ENCODE results near the gene SRMS. TPM values are rescaled to one million over a fixed set of nuclear protein-coding genes. Genes with fewer than 3 reads are reported as not detected.

Gene SRMS
- total RNA-seq, 4 donors from 2014 or later, result not detected

DNA sequence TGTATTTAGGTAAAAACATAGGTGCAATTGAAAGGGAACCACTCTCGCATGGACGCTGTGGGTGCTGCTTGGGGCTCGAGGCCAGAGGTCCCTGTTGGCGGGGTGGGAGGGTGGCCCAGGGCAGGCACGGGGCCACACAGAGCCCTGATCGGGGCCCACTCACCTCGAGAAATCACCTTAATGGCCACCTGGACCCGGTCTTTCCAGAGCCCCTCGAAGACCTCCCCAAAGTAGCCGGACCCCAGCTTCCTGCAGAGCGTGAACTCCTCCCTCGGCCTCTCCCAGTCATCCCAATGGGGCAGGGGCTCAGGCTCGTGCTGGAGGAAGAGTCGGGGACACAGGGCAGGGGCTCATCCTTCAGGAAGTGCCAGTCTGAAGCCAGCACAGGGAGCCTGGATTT, 14.2 kb downstream of the SRMS start:
- no peak for ATAC-seq
- in situ Hi-C loops (cut with MboI; ENCODE audit: low sequenced_read_pairs in 4 of 4) (loop anchor here in 1 of 4 donors (25.0 kb wide), 1 partner anchor 104 kb away; the partner anchor contains the start of gene GMEB2), intact Hi-C loops (cut with DNase I; ENCODE audit: low total_unique reads) (no loop called here)
- no peaks in the 10 kb centered on the region for H3K9me3 ChIP-seq
- no peaks in the 10 kb centered on the region for H3K36me3 ChIP-seq
- DNase-seq, result no peak
- H3K27ac ChIP-seq, result no peak overlapping the region
- no peak overlapping the region for H3K4me3 ChIP-seq
- TF ChIP-seq POLR2A (IDR thresholded peaks at IDR 0.05), result no peak
- TF ChIP-seq, protein P1, sequence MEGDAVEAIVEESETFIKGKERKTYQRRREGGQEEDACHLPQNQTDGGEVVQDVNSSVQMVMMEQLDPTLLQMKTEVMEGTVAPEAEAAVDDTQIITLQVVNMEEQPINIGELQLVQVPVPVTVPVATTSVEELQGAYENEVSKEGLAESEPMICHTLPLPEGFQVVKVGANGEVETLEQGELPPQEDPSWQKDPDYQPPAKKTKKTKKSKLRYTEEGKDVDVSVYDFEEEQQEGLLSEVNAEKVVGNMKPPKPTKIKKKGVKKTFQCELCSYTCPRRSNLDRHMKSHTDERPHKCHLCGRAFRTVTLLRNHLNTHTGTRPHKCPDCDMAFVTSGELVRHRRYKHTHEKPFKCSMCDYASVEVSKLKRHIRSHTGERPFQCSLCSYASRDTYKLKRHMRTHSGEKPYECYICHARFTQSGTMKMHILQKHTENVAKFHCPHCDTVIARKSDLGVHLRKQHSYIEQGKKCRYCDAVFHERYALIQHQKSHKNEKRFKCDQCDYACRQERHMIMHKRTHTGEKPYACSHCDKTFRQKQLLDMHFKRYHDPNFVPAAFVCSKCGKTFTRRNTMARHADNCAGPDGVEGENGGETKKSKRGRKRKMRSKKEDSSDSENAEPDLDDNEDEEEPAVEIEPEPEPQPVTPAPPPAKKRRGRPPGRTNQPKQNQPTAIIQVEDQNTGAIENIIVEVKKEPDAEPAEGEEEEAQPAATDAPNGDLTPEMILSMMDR (IDR thresholded peaks at IDR 0.05 in 4 of 5, conservative IDR thresholded peaks at IDR 0.05 in 1 of 5), result no peak
- H3K4me1 ChIP-seq, result peaks cover 0 to 4% of the 10 kb centered on the region in 2 donors
- H3K27me3 ChIP-seq, result peaks cover 45 to 55% (median 45%) of the 10 kb centered on the region in 3 donors

GRCh38 chr20:63532449-63532971, 15.0 kb downstream of the SRMS start:
- Histone ChIP-seq H3K36me3 (no peaks in the 10 kb centered on the region), H3K9me3 (no peaks in the 10 kb centered on the region), H3K27ac (no peak overlapping the region), H3K4me3 (no peak overlapping the region), H3K4me1 (no peaks in the 10 kb centered on the region), H3K27me3 (peaks cover 45 to 55% (median 45%) of the 10 kb centered on the region in 3 donors)
- TF ChIP-seq, protein P1 (IDR thresholded peaks at IDR 0.05 in 4 of 5, conservative IDR thresholded peaks at IDR 0.05 in 1 of 5), result no peak
- TF ChIP-seq POLR2A (IDR thresholded peaks at IDR 0.05), result no peak
- ATAC-seq (no peak), DNase-seq (no peak)
- intact Hi-C loops (cut with DNase I; ENCODE audit: low total_unique reads) (no loop called here), in situ Hi-C loops (cut with MboI; ENCODE audit: low sequenced_read_pairs in 4 of 4) (loop anchor here in 1 of 4 donors (25.0 kb wide), 1 partner anchor 105 kb away; the partner anchor contains the start of gene GMEB2)

- ATAC-seq, result no peak
- Histone ChIP-seq H3K27me3 (peaks cover 41 to 54% (median 44%) of the 10 kb centered on the region in 3 donors), H3K9me3 (no peaks in the 10 kb centered on the region), H3K4me3 (no peak overlapping the region), H3K27ac (no peak overlapping the region), H3K36me3 (no peaks in the 10 kb centered on the region), H3K4me1 (no peaks in the 10 kb centered on the region)
- intact Hi-C loops (cut with DNase I; ENCODE audit: low total_unique reads) (no loop called here), in situ Hi-C loops (cut with MboI; ENCODE audit: low sequenced_read_pairs in 4 of 4) (loop anchor here in 1 of 4 donors (25.0 kb wide), 1 partner anchor 105 kb away; the partner anchor contains the start of gene GMEB2)
- no peak for DNase-seq
- no peak for TF ChIP-seq POLR2A (IDR thresholded peaks at IDR 0.05)
- TF ChIP-seq, protein P1 (IDR thresholded peaks at IDR 0.05 in 4 of 5, conservative IDR thresholded peaks at IDR 0.05 in 1 of 5), result no peak
Observed at GRCh38 chr20:63531686-63532448, 15.7 kb downstream of the SRMS start.

- Histone ChIP-seq H3K9me3 (no peaks in the 10 kb centered on the region), H3K4me1 (no peaks in the 10 kb centered on the region), H3K27me3 (peaks cover 35 to 46% (median 41%) of the 10 kb centered on the region in 3 donors), H3K4me3 (no peak overlapping the region), H3K36me3 (no peaks in the 10 kb centered on the region), H3K27ac (no peak overlapping the region)
- in situ Hi-C loops (cut with MboI; ENCODE audit: low sequenced_read_pairs in 4 of 4), result loop anchor here in 1 of 4 donors (25.0 kb wide), 1 partner anchor 107 kb away; the partner anchor contains the start of gene GMEB2
- TF ChIP-seq POLR2A (IDR thresholded peaks at IDR 0.05), result no peak
- TF ChIP-seq, protein P1 (IDR thresholded peaks at IDR 0.05 in 4 of 5, conservative IDR thresholded peaks at IDR 0.05 in 1 of 5), result no peak
- intact Hi-C loops (cut with DNase I; ENCODE audit: low total_unique reads), result no loop called here
- DNase-seq (no peak), ATAC-seq (no peak)
Observed at GRCh38 chr20:63530788-63531160, 16.8 kb downstream of the SRMS start.

Data from gastrocnemius medialis (tissue), 4 donors.